ENCODE data around the gene SIK2. TPM values are rescaled to one million over a fixed set of nuclear protein-coding genes. Genes with fewer than 3 reads are reported as not detected.

SIK2 gene
- total RNA-seq, 1 donor from 2014 or later, result 8.2 TPM

DNA sequence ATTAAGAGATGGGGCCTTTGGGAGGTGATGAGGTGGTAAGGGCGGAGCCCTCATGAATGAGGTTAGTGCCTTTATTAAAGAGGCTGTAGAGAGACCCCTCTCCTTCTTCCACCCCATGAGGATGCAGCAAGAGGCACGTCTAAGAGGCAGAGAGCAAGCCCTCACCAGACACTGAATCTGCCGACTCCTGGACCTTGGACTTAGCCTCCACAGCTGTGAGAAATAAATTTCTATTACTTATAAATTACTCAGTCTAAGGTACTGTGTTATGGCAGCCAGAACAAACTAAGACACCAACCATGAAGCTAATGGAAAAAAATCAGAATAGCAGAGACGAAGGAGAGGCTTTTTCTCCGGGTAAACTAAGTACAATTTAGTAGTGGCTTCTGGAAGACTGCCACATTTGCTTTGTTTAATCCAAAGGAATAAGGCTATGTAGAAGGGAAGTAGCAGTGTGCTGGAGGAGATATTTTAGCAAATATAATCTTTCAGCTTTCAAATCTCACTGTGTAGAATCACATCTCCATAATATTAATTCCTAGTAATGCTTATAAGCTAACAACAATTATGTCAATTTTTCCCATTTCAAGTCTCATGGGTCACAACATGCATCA, 12.3 kb upstream of the SIK2 start:
- Histone ChIP-seq H3K9me3 (no peaks in the 10 kb centered on the region), H3K4me3 (no peak overlapping the region), H3K27ac (no peak overlapping the region), H3K27me3 (no peaks in the 10 kb centered on the region), H3K36me3 (no peaks in the 10 kb centered on the region), H3K4me1 (no peaks in the 10 kb centered on the region)
- no peak for TF ChIP-seq CTCF (IDR thresholded peaks at IDR 0.05)
- no peak for DNase-seq (ENCODE audit: low spot score in 2 of 2)
- intact Hi-C loops (cut with DNase I), result loop anchor here (5.0 kb wide), 1 partner anchor 252 kb away; no protein-coding TSS in a partner anchor

DNA sequence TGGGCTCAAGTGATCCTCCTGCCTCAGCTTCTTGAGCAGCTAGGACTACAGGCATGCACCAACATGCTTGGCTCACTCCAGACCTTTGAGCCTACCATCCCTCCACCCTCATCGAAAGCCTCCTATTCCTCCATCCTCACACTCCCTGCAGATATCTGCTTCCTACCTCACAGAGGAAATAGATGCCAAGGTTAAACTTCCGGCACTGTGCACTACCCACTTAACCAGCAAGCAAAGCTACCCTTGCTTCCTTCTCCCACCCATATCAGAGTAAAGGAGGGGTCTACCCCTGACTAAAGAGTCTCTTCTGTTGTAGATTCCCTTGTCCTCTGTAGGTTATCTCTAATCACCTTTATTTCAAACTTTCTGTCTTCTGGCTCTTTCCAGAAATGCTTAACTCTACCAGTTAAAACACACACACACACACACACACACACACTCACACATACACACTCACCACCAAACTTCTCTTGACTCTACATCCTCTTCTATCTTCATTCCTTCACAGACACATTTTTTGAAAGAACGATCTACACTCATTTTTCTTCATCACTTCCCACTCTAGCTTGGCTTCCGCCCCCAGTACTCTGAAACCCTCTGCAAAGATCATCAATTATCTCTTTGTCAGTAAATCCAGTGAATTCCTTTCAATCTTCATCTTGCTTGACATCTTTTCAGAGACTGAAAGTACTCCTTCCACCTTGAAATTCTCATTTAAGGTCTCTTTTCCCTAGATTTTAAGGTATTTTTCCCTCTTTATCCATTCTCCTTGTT, 10.9 kb upstream of the SIK2 start:
- no peak for TF ChIP-seq CTCF (IDR thresholded peaks at IDR 0.05)

GRCh38 chr11:111592491-111592890, 9.8 kb upstream of the SIK2 start:
- DNase-seq (ENCODE audit: low spot score in 2 of 2), result no peak
- H3K4me1 ChIP-seq, result no peaks in the 10 kb centered on the region
- H3K36me3 ChIP-seq, result no peaks in the 10 kb centered on the region
- H3K4me3 ChIP-seq, result no peak overlapping the region
- no peaks in the 10 kb centered on the region for H3K27me3 ChIP-seq
- no peak overlapping the region for H3K27ac ChIP-seq
- no peaks in the 10 kb centered on the region for H3K9me3 ChIP-seq
- intact Hi-C loops (cut with DNase I), result no loop called here
- TF ChIP-seq CTCF (IDR thresholded peaks at IDR 0.05), result no peak

More for the DNA sequence above, 10.9 kb upstream of the SIK2 start:
- no peak for DNase-seq (ENCODE audit: low spot score in 2 of 2)
- H3K36me3 ChIP-seq, result no peaks in the 10 kb centered on the region
- no peak overlapping the region for H3K27ac ChIP-seq
- H3K27me3 ChIP-seq, result no peaks in the 10 kb centered on the region
- no peak overlapping the region for H3K4me3 ChIP-seq
- no peaks in the 10 kb centered on the region for H3K4me1 ChIP-seq
- no peaks in the 10 kb centered on the region for H3K9me3 ChIP-seq
- intact Hi-C loops (cut with DNase I), result no loop called here

GRCh38 chr11:111596319-111596718, 5.9 kb upstream of the SIK2 start:
- intact Hi-C loops (cut with DNase I), result no loop called here
- no peaks in the 10 kb centered on the region for H3K9me3 ChIP-seq
- no peaks in the 10 kb centered on the region for H3K36me3 ChIP-seq
- H3K4me1 ChIP-seq, result peaks cover 0 to under 1% of the 10 kb centered on the region in 2 donors
- TF ChIP-seq CTCF (IDR thresholded peaks at IDR 0.05), result no peak
- no peak overlapping the region for H3K27ac ChIP-seq
- no peak overlapping the region for H3K4me3 ChIP-seq
- no peak for DNase-seq (ENCODE audit: low spot score in 2 of 2)
- H3K27me3 ChIP-seq, result no peaks in the 10 kb centered on the region

GRCh38 chr11:111598148-111598547, 4.1 kb upstream of the SIK2 start:
- TF ChIP-seq CTCF (IDR thresholded peaks at IDR 0.05), result no peak
- intact Hi-C loops (cut with DNase I), result no loop called here
- Histone ChIP-seq H3K27ac (no peak overlapping the region), H3K36me3 (no peaks in the 10 kb centered on the region), H3K4me3 (peak overlapping the region; percentile 4 to 49), H3K27me3 (no peaks in the 10 kb centered on the region), H3K9me3 (no peaks in the 10 kb centered on the region), H3K4me1 (peaks cover 0 to 5% of the 10 kb centered on the region in 2 donors)
- no peak for DNase-seq (ENCODE audit: low spot score in 2 of 2)

Measured in ascending aorta (tissue), 2 donors.